Measurements from ENCODE around the gene SEZ6L.

The SEZ6L gene

GRCh38 chr22:26269572-26269971 is 100.3 kb downstream of the SEZ6L start:
- TF ChIP-seq RAD21 (IDR thresholded peaks at IDR 0.05; ENCODE audit: low read depth) (no peak), USF1 (IDR thresholded peaks at IDR 0.05) (no peak)

GRCh38 chr22:26271427-26271826 is 102.2 kb downstream of the SEZ6L start:
- no peak for TF ChIP-seq EGR1 (IDR thresholded peaks at IDR 0.05)
- TF ChIP-seq ZBTB7A (IDR thresholded peaks at IDR 0.05; ENCODE audit: low read depth): no peak
- TF ChIP-seq TAF1 (IDR thresholded peaks at IDR 0.05; ENCODE audit: low read depth): no peak
- no peak for TF ChIP-seq FOXM1 (IDR thresholded peaks at IDR 0.05; ENCODE audit: borderline replicate concordance, low read depth)
- TF ChIP-seq RAD21 (IDR thresholded peaks at IDR 0.05; ENCODE audit: low read depth): no peak
- TF ChIP-seq YY1 (IDR thresholded peaks at IDR 0.05; ENCODE audit: low read depth): no peak
- TF ChIP-seq REST (IDR thresholded peaks at IDR 0.05; ENCODE audit: low read depth): no peak
- TF ChIP-seq CEBPB (IDR thresholded peaks at IDR 0.05): no peak
- TF ChIP-seq EP300 (IDR thresholded peaks at IDR 0.05; ENCODE audit: borderline replicate concordance): no peak
- TF ChIP-seq NFIC (IDR thresholded peaks at IDR 0.05): no peak
- no peak for TF ChIP-seq USF1 (IDR thresholded peaks at IDR 0.05)
- TF ChIP-seq TEAD4 (IDR thresholded peaks at IDR 0.05): no peak
- TF ChIP-seq CREB1 (IDR thresholded peaks at IDR 0.05; ENCODE audit: low read depth): no peak
- no peak for TF ChIP-seq MAX (IDR thresholded peaks at IDR 0.05)
- TF ChIP-seq TCF12 (IDR thresholded peaks at IDR 0.05; ENCODE audit: low read depth): no peak

- TF ChIP-seq MAX (IDR thresholded peaks at IDR 0.05): no peak
- no peak for TF ChIP-seq YY1 (IDR thresholded peaks at IDR 0.05; ENCODE audit: low read depth)
- TF ChIP-seq ZBTB7A (IDR thresholded peaks at IDR 0.05; ENCODE audit: low read depth): no peak
- no peak for TF ChIP-seq USF1 (IDR thresholded peaks at IDR 0.05)
- no peak for TF ChIP-seq FOXM1 (IDR thresholded peaks at IDR 0.05; ENCODE audit: borderline replicate concordance, low read depth)
- no peak for TF ChIP-seq EGR1 (IDR thresholded peaks at IDR 0.05)
- TF ChIP-seq EP300 (IDR thresholded peaks at IDR 0.05; ENCODE audit: borderline replicate concordance): no peak
- no peak for TF ChIP-seq TAF1 (IDR thresholded peaks at IDR 0.05; ENCODE audit: low read depth)
- TF ChIP-seq CREB1 (IDR thresholded peaks at IDR 0.05; ENCODE audit: low read depth): no peak
- TF ChIP-seq RAD21 (IDR thresholded peaks at IDR 0.05; ENCODE audit: low read depth): no peak
- no peak for TF ChIP-seq TCF12 (IDR thresholded peaks at IDR 0.05; ENCODE audit: low read depth)
- no peak for TF ChIP-seq TEAD4 (IDR thresholded peaks at IDR 0.05)
- TF ChIP-seq CEBPB (IDR thresholded peaks at IDR 0.05): no peak
Observed at GRCh38 chr22:26273011-26273675, 103.9 kb downstream of the SEZ6L start.

- no peak for TF ChIP-seq USF1 (IDR thresholded peaks at IDR 0.05)
- no peak for TF ChIP-seq YY1 (IDR thresholded peaks at IDR 0.05; ENCODE audit: low read depth)
- TF ChIP-seq NFIC (IDR thresholded peaks at IDR 0.05): no peak
- TF ChIP-seq RAD21 (IDR thresholded peaks at IDR 0.05; ENCODE audit: low read depth): no peak
- no peak for TF ChIP-seq REST (IDR thresholded peaks at IDR 0.05; ENCODE audit: low read depth)
- no peak for TF ChIP-seq EP300 (IDR thresholded peaks at IDR 0.05; ENCODE audit: borderline replicate concordance)
- no peak for TF ChIP-seq MAX (IDR thresholded peaks at IDR 0.05)
- TF ChIP-seq TCF12 (IDR thresholded peaks at IDR 0.05; ENCODE audit: low read depth): no peak
- no peak for TF ChIP-seq FOXM1 (IDR thresholded peaks at IDR 0.05; ENCODE audit: borderline replicate concordance, low read depth)
- TF ChIP-seq TAF1 (IDR thresholded peaks at IDR 0.05; ENCODE audit: low read depth): no peak
- no peak for TF ChIP-seq CEBPB (IDR thresholded peaks at IDR 0.05)
- TF ChIP-seq ZBTB7A (IDR thresholded peaks at IDR 0.05; ENCODE audit: low read depth): no peak
- no peak for TF ChIP-seq TEAD4 (IDR thresholded peaks at IDR 0.05)
- TF ChIP-seq EGR1 (IDR thresholded peaks at IDR 0.05): no peak
- TF ChIP-seq CREB1 (IDR thresholded peaks at IDR 0.05; ENCODE audit: low read depth): no peak
Observed at GRCh38 chr22:26276529-26277160, 107.4 kb downstream of the SEZ6L start.
